GM12865 (cell line): ENCODE measurements around the gene PDGFC.

Experiments used
- DNase-seq: peaks from one replicate; pipeline ENCODE4 v3.0.0; 2010; ENCODE audit warnings: low read depth
- H3K4me3 ChIP-seq: 2 replicates; pipeline ENCODE4 v1.5.1; 2011; ENCODE audit warnings: mild to moderate bottlenecking, low read depth, low read length, control low read depth
- CTCF ChIP-seq: IDR thresholded peaks from 2 replicates; pipeline ENCODE4 v1.5.1; 2011; ENCODE audit warnings: low read length, control low read depth, low read depth, inconsistent platforms; ENCODE audit not compliant: insufficient read depth; ENCODE audit errors: missing control alignments

PDGFC gene

GRCh38 chr4:156898373-156899117 lies 73.1 kb downstream of the PDGFC start:
- no peak for DNase-seq
- TF ChIP-seq CTCF, result no peak
- no peak overlapping the region for H3K4me3 ChIP-seq

DNA sequence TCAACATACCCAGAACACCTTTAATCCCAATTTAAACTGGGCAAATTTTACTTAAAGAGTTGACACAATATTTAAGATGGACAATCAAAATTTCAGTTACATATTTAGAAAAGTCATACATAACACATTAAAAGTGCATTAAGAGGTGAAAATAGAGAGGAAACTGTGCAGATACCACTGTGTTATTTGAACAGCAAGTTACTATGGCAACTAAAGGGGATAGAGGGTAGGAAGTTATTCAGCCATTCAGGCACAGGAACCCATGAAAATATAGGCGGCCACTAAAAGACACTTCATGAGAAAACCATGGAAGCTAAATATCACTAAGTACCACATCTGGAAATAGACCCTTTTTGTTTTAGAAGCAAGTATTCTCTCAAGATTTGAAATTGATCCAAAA lies 75.1 kb downstream of the PDGFC start:
- H3K4me3 ChIP-seq, result no peak overlapping the region
- TF ChIP-seq CTCF, result no peak
- no peak for DNase-seq

DNA sequence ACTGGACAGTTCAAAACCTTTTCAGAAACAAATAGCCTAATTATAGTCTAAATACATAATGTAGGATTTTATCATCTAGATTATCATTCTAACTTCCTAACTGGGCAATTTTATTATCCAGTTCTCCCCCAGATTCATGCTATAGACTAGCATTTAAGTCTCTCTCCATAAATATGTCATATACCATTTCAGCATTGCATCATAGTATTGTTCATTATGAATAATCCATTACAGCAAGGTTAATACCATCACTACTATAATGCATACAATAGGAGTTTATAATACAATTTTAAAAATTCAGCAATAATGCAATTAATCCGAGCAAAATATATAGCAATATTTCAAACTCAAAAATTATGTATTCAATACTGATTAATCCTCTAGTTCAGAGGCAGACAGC lies 77.4 kb downstream of the PDGFC start:
- no peak for DNase-seq
- TF ChIP-seq CTCF, result no peak
- no peak overlapping the region for H3K4me3 ChIP-seq

GRCh38 chr4:156892805-156893204 lies 78.8 kb downstream of the PDGFC start:
- no peak overlapping the region for H3K4me3 ChIP-seq
- DNase-seq, result no peak
- TF ChIP-seq CTCF, result no peak

GRCh38 chr4:156889616-156890594 lies 81.7 kb downstream of the PDGFC start:
- no peak for TF ChIP-seq CTCF
- no peak for DNase-seq
- H3K4me3 ChIP-seq, result no peak overlapping the region

- no peak for TF ChIP-seq CTCF
- no peak for DNase-seq
- H3K4me3 ChIP-seq, result no peak overlapping the region
Measured at GRCh38 chr4:156888762-156889161, 82.8 kb downstream of the PDGFC start.
